ENCODE measurements around the gene MAOB. TPM values are rescaled to one million over a fixed set of nuclear protein-coding genes. Genes with fewer than 3 reads are reported as not detected.

The MAOB gene
- total and polyA plus RNA-seq, 4 donors, result 12.6 to 59.6 (median 39.8) TPM

- DNase-seq (no peak), ATAC-seq (ENCODE audit: low FRiP score) (no peak)
- intact Hi-C loops (cut with DNase I), result no loop called here
- Histone ChIP-seq H3K4me1 (ENCODE audit: control insufficient read depth in 1 of 2, insufficient read depth in 2 of 2, low read length in 2 of 2) (peaks cover 0 to 2% of the 10 kb centered on the region in 2 donors), H3K27ac (ENCODE audit: low read depth in 1 of 2, low read length in 2 of 2) (no peak overlapping the region), H3K27me3 (ENCODE audit: control insufficient read depth in 1 of 2, insufficient read depth in 2 of 2, low read length in 1 of 2) (no peaks in the 10 kb centered on the region), H3K9me3 (ENCODE audit: control insufficient read depth, low read length) (no peaks in the 10 kb centered on the region), H3K4me3 (ENCODE audit: low read length in 2 of 2) (no peak overlapping the region), H3K36me3 (ENCODE audit: control insufficient read depth in 1 of 2, insufficient read depth in 2 of 2, low read length in 1 of 2) (no peaks in the 10 kb centered on the region)
- WGBS, 2 donors, result 0 to 24% methylated on average over 1 of the region's 1 CpG
Observed at GRCh38 chrX:43892336-43892870, 10.2 kb upstream of the MAOB start.

- WGBS, 2 donors, result 72 to 96% methylated on average over 5 of the region's 5 CpGs
- intact Hi-C loops (cut with DNase I), result no loop called here
Observed at GRCh38 chrX:43885617-43886016, 3.4 kb upstream of the MAOB start.

GRCh38 chrX:43881410-43882293 is 598 bp downstream of the MAOB start:
- H3K36me3 ChIP-seq (ENCODE audit: control insufficient read depth in 1 of 2, insufficient read depth in 2 of 2, low read length in 1 of 2), result no peaks in the 10 kb centered on the region
- no peaks in the 10 kb centered on the region for H3K9me3 ChIP-seq (ENCODE audit: control insufficient read depth, low read length)
- H3K27me3 ChIP-seq (ENCODE audit: control insufficient read depth in 1 of 2, insufficient read depth in 2 of 2, low read length in 1 of 2), result no peaks in the 10 kb centered on the region
- H3K4me1 ChIP-seq (ENCODE audit: control insufficient read depth in 1 of 2, insufficient read depth in 2 of 2, low read length in 2 of 2), result no peaks in the 10 kb centered on the region
- peak; percentile 40 for ATAC-seq (ENCODE audit: low FRiP score)
- 16 to 32% methylated on average over 33 to 34 of the region's 34 CpGs for WGBS, 2 donors
- DNase-seq, result no peak
- H3K27ac ChIP-seq (ENCODE audit: low read depth in 1 of 2, low read length in 2 of 2), result peak overlapping the region; percentile 15 to 82
- intact Hi-C loops (cut with DNase I), result no loop called here
- peak overlapping the region; percentile 24 to 39 for H3K4me3 ChIP-seq (ENCODE audit: low read length in 2 of 2)

More at GRCh38 chrX:43885617-43886016, 3.4 kb upstream of the MAOB start:
- H3K4me1 ChIP-seq (ENCODE audit: control insufficient read depth in 1 of 2, insufficient read depth in 2 of 2, low read length in 2 of 2), result no peaks in the 10 kb centered on the region
- H3K27me3 ChIP-seq (ENCODE audit: control insufficient read depth in 1 of 2, insufficient read depth in 2 of 2, low read length in 1 of 2), result no peaks in the 10 kb centered on the region
- H3K36me3 ChIP-seq (ENCODE audit: control insufficient read depth in 1 of 2, insufficient read depth in 2 of 2, low read length in 1 of 2), result no peaks in the 10 kb centered on the region
- no peak overlapping the region for H3K4me3 ChIP-seq (ENCODE audit: low read length in 2 of 2)
- ATAC-seq (ENCODE audit: low FRiP score) (no peak), DNase-seq (no peak)
- no peaks in the 10 kb centered on the region for H3K9me3 ChIP-seq (ENCODE audit: control insufficient read depth, low read length)
- H3K27ac ChIP-seq (ENCODE audit: low read depth in 1 of 2, low read length in 2 of 2), result no peak overlapping the region

- DNase-seq, result no peak
- intact Hi-C loops (cut with DNase I), result no loop called here
- ATAC-seq (ENCODE audit: low FRiP score), result no peak
Observed at GRCh38 chrX:43880425-43880824, 1.8 kb downstream of the MAOB start.

GRCh38 chrX:43878906-43879526 is 3.2 kb downstream of the MAOB start:
- intact Hi-C loops (cut with DNase I), result no loop called here
- 16 to 33% methylated on average over 6 of the region's 6 CpGs for WGBS, 2 donors
- ATAC-seq (ENCODE audit: low FRiP score) (no peak), DNase-seq (no peak)
- no peaks in the 10 kb centered on the region for H3K9me3 ChIP-seq (ENCODE audit: control insufficient read depth, low read length)
- no peak overlapping the region for H3K4me3 ChIP-seq (ENCODE audit: low read length in 2 of 2)
- H3K27ac ChIP-seq (ENCODE audit: low read depth in 1 of 2, low read length in 2 of 2), result peak overlapping the region in 1 of 2 donors; percentile 84
- H3K36me3 ChIP-seq (ENCODE audit: control insufficient read depth in 1 of 2, insufficient read depth in 2 of 2, low read length in 1 of 2), result no peaks in the 10 kb centered on the region
- no peaks in the 10 kb centered on the region for H3K27me3 ChIP-seq (ENCODE audit: control insufficient read depth in 1 of 2, insufficient read depth in 2 of 2, low read length in 1 of 2)
- no peaks in the 10 kb centered on the region for H3K4me1 ChIP-seq (ENCODE audit: control insufficient read depth in 1 of 2, insufficient read depth in 2 of 2, low read length in 2 of 2)

More at GRCh38 chrX:43880425-43880824, 1.8 kb downstream of the MAOB start:
- Histone ChIP-seq H3K4me3 (ENCODE audit: low read length in 2 of 2) (peak overlapping the region in 1 of 2 donors; percentile 18), H3K27ac (ENCODE audit: low read depth in 1 of 2, low read length in 2 of 2) (no peak overlapping the region), H3K4me1 (ENCODE audit: control insufficient read depth in 1 of 2, insufficient read depth in 2 of 2, low read length in 2 of 2) (no peaks in the 10 kb centered on the region), H3K27me3 (ENCODE audit: control insufficient read depth in 1 of 2, insufficient read depth in 2 of 2, low read length in 1 of 2) (no peaks in the 10 kb centered on the region), H3K36me3 (ENCODE audit: control insufficient read depth in 1 of 2, insufficient read depth in 2 of 2, low read length in 1 of 2) (no peaks in the 10 kb centered on the region), H3K9me3 (ENCODE audit: control insufficient read depth, low read length) (no peaks in the 10 kb centered on the region)
- WGBS, 2 donors, result 73 to 88% methylated on average over 2 of the region's 2 CpGs

GRCh38 chrX:43876680-43877079 is 5.6 kb downstream of the MAOB start:
- ATAC-seq (ENCODE audit: low FRiP score), result no peak
- Histone ChIP-seq H3K9me3 (ENCODE audit: control insufficient read depth, low read length) (no peaks in the 10 kb centered on the region), H3K4me1 (ENCODE audit: control insufficient read depth in 1 of 2, insufficient read depth in 2 of 2, low read length in 2 of 2) (no peaks in the 10 kb centered on the region), H3K27me3 (ENCODE audit: control insufficient read depth in 1 of 2, insufficient read depth in 2 of 2, low read length in 1 of 2) (no peaks in the 10 kb centered on the region), H3K36me3 (ENCODE audit: control insufficient read depth in 1 of 2, insufficient read depth in 2 of 2, low read length in 1 of 2) (no peaks in the 10 kb centered on the region), H3K27ac (ENCODE audit: low read depth in 1 of 2, low read length in 2 of 2) (no peak overlapping the region), H3K4me3 (ENCODE audit: low read length in 2 of 2) (no peak overlapping the region)
- intact Hi-C loops (cut with DNase I), result no loop called here
- WGBS, 2 donors, result 90 to 95% methylated on average over 3 of the region's 3 CpGs
- DNase-seq, result no peak

- no peak overlapping the region for H3K4me3 ChIP-seq (ENCODE audit: low read length in 2 of 2)
- no peak overlapping the region for H3K27ac ChIP-seq (ENCODE audit: low read depth in 1 of 2, low read length in 2 of 2)
- intact Hi-C loops (cut with DNase I), result no loop called here
- no peaks in the 10 kb centered on the region for H3K36me3 ChIP-seq (ENCODE audit: control insufficient read depth in 1 of 2, insufficient read depth in 2 of 2, low read length in 1 of 2)
- no peaks in the 10 kb centered on the region for H3K9me3 ChIP-seq (ENCODE audit: control insufficient read depth, low read length)
- WGBS, 2 donors, result 88 to 91% methylated on average over 3 of the region's 3 CpGs
- no peak for DNase-seq
- H3K4me1 ChIP-seq (ENCODE audit: control insufficient read depth in 1 of 2, insufficient read depth in 2 of 2, low read length in 2 of 2), result peaks cover 0 to 2% of the 10 kb centered on the region in 2 donors
- no peaks in the 10 kb centered on the region for H3K27me3 ChIP-seq (ENCODE audit: control insufficient read depth in 1 of 2, insufficient read depth in 2 of 2, low read length in 1 of 2)
- no peak for ATAC-seq (ENCODE audit: low FRiP score)
Observed at GRCh38 chrX:43870758-43871419, 11.4 kb downstream of the MAOB start.

GRCh38 chrX:43870011-43870410 is 12.2 kb downstream of the MAOB start:
- DNase-seq, result no peak
- WGBS, 2 donors, result 27 to 45% methylated on average over 3 of the region's 3 CpGs
- Histone ChIP-seq H3K9me3 (ENCODE audit: control insufficient read depth, low read length) (no peaks in the 10 kb centered on the region), H3K4me3 (ENCODE audit: low read length in 2 of 2) (no peak overlapping the region), H3K4me1 (ENCODE audit: control insufficient read depth in 1 of 2, insufficient read depth in 2 of 2, low read length in 2 of 2) (peaks cover 0 to 2% of the 10 kb centered on the region in 2 donors), H3K27ac (ENCODE audit: low read depth in 1 of 2, low read length in 2 of 2) (no peak overlapping the region), H3K27me3 (ENCODE audit: control insufficient read depth in 1 of 2, insufficient read depth in 2 of 2, low read length in 1 of 2) (no peaks in the 10 kb centered on the region), H3K36me3 (ENCODE audit: control insufficient read depth in 1 of 2, insufficient read depth in 2 of 2, low read length in 1 of 2) (no peaks in the 10 kb centered on the region)
- intact Hi-C loops (cut with DNase I), result no loop called here
- peak; percentile 33 for ATAC-seq (ENCODE audit: low FRiP score)

Data from aorta (tissue), 5 donors.